HG02884 (cell line): Measurements from ENCODE around the gene RNF4.
A peak's percentile ranks its signal among the peaks of the same experiment; 100 is the strongest.
"Not testable (repeated sequence)": the region's sequence is repeated elsewhere in the genome, so short reads cannot be mapped to it uniquely, and the experiment has no call there.

Experiments used
- ATAC-seq: cut with Tn5 transposase; IDR thresholded peaks from one replicate; pipeline ENCODE4 v1.9.1; 2021; ENCODE audit warnings: mild to moderate bottlenecking, moderate library complexity; ENCODE audit not compliant: unreplicated experiment

Gene RNF4

DNA sequence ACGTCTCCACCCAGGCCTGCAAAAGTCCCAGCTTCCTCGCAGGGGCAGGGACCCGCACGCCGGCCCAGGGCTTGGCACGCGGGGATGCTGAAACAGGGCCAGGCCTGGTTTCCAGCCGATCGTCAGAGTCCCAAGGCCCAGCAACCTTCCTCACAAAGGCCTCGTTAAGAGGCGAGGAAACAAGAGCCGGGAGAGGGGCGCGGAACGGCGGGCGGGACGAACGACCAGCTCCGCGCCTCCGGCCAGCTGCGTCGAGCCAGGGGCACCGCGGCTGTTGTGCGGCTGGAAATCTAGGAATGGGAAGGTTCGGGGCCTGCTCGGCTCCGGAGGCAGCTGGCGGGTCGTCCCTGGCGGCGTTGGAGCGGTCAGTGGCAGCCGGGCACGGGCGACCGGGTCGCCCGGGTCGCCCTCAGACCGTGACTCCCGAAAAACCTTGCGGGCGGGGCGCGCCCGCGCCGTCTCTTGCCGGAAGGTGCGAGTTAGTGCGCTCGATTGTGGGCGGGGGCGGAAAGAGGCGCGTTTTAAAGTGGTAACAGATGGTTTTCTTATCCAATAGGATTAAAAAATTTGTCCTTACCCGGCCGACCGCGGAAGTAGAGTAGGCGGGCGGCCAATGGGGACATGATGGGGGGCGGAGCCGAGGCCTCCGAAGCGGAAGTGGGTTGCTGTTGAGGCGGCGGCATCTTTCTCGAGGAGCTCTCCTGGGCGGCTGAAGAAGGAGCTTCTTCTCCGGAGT, at the start of gene RNF4:
Gene RNF4, plus strand, starts transcription at position 651 of the 736 bp plus-strand sequence. CDS start 21,388 bp downstream, outside the sequence.
- ATAC-seq, result peak; percentile 73

- ATAC-seq, result no peak
Measured at GRCh38 chr4:2419814-2420213, 49.1 kb upstream of the RNF4 start.

DNA sequence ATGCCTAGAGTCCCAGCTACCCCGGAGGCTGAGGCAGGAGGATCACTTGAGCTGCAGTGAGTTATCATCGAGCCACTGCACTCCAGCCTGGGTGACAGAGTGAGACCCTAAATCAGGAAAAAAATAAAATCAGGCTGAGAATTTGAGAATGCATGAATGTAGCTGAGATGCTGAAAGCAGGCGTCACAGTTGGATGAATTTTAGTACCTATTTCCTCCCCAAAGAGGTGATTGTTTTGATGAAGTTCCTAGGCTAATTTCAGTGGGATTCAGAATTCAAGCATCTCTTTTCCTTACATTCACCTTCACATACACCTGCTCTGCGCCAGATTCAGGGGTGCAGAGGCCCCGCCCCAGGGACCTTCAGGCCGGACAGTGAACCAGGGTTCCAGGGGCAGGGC, 47.0 kb upstream of the RNF4 start:
- no peak for ATAC-seq

- no peak for ATAC-seq
Measured at GRCh38 chr4:2423066-2423465, 45.8 kb upstream of the RNF4 start.

- no peak for ATAC-seq
Measured at GRCh38 chr4:2423695-2424094, 45.2 kb upstream of the RNF4 start.

DNA sequence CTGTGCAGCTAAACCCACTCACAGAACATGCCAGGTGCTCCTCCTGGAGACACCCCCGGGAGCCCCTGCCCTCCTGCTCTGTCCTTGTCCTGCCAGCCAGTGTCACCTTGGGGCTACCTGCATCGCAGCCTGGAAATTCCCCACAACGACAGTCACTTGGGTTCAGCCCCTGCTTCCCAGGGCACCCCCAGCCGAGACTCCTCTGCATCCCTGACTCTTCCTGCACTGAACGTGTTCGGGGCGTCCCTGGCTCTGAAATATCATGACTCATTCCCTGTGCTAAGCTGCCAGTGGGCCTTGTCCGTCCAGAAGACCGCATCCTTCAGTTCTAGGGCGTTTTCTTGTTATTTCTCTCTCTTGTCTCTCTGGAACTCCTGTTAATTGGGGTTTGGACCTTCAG, 44.3 kb upstream of the RNF4 start:
- ATAC-seq, result no peak

GRCh38 chr4:2425386-2426068, 43.4 kb upstream of the RNF4 start:
- ATAC-seq, result no peak

GRCh38 chr4:2426069-2426397, 42.9 kb upstream of the RNF4 start:
- no peak for ATAC-seq

- no peak for ATAC-seq
Measured at GRCh38 chr4:2426711-2427275, 42.1 kb upstream of the RNF4 start.

- no peak for ATAC-seq
Measured at GRCh38 chr4:2427383-2428334, 41.2 kb upstream of the RNF4 start.

DNA sequence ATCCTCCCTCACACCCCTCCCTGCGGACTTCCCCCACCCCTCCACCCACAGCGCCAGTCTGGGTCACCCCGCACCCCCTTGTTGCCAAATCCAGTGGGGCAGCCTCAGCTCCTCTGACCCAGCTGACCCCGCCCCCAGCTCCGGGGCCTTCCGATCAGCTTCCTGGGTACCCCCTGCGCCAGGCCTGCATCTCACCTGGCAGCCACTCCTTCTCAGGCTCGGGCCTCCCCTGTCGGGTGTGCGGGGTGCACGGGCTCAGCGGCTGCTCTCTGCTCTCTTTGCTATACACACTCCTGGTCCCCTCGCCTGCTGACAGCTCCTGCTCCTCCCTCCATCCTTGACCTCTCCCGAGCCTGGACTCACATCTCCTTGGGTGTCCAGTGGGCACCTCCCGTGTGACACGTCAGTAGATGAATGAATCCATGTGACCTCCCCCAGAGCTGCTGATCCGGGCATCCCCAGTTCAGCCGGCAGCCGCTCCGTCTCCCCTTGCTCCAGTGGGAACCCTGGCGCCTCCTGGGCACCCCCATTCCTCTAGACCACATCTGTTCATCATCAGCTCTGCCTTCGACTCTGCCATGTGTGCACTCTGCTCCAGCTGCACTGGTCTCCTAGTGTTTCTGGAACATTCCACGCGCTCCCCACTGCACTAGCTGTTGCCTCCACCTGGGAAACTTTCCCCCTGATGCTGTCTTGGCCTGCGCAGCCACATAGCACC, 40.3 kb upstream of the RNF4 start:
- no peak for ATAC-seq

GRCh38 chr4:2429945-2430757, 38.8 kb upstream of the RNF4 start:
- ATAC-seq, result not testable (repeated sequence)

- ATAC-seq, result no peak
Measured at GRCh38 chr4:2432004-2432403, 36.9 kb upstream of the RNF4 start.

DNA sequence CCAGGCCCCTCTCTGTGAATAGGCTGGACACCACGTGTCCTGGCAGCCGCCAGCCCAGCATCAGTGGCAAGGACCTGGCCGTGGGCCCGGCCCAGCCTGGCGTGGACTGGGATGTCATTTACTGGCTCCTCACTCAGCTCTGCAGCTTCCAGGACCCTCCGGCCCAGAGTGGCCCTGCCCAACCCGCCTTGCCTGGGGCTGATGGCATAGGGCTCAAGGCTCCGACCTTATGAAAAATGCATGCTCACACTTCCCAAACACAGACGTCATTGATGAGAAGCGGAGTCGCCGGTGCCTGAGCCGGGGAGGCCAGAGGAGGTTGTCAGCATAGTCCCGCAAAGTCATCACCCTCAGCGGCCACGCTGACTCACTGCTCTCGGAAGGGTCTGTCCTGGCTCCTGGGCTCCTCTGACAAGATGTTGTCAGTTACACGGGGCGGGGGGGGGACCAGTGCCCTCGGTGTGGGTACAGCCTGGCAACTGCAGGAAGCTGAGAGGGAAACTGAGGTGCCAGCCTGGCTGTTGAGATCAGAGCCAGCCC, 35.8 kb upstream of the RNF4 start:
- ATAC-seq, result no peak

DNA sequence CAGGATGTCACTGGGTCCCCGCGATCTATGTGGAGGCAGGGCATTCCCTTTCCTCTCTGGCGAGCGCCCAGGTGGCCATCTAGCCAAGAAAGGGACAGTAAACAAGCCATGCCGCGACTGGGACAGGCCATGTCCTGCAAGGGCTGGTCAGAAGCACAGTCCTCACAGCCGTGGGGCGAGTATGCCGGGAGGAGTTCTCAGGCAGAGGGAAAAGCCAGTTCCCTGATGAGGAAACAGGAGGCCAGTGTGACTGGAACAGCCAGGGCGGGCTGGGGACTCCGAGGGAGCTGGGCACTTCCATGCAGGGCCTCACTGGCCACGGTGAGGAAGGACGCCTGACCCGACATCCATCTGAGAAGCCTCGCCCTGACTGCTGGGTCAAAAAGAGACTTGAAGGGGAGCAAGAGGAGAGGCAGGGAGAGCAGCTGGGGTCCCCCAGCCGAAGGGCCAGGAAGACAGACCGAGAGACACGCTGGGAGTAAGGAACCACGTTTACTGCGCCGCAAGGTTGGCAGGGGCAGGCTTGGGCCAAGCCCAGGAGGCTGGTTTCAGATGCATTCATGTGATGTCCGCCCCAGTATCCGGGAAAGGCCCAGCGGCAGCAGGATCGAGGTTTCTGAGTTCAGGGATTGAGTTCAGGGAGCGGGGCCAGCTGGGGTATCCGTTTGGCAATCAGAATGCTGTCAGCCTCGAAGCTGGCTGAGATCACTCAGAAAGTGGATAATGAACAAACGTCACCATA, 35.1 kb upstream of the RNF4 start:
- ATAC-seq, result no peak

- no peak for ATAC-seq
Measured at GRCh38 chr4:2434420-2434819, 34.5 kb upstream of the RNF4 start.

DNA sequence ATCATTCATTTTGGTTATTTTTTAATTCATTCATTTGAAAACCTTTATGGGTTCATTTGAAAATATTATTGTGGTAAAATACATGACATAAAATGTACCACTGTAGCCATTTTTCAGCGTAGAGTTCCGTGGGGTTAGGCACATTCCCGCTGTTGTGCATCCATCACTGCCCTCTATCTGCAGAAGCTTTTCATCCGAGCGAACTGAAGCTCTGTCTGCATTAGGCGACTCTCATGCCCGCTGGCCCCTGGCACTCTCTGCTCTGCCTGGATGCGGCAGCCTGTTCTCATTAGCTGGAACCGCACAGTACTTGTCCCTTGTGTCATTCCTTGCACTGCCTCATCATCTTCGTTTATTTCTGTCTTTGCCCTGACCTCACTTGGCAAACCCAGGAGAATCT, 32.6 kb upstream of the RNF4 start:
- ATAC-seq, result no peak

- ATAC-seq, result no peak
Measured at GRCh38 chr4:2436761-2437474, 32.0 kb upstream of the RNF4 start.
